ENCODE data around the gene KERA.

The KERA gene

DNA sequence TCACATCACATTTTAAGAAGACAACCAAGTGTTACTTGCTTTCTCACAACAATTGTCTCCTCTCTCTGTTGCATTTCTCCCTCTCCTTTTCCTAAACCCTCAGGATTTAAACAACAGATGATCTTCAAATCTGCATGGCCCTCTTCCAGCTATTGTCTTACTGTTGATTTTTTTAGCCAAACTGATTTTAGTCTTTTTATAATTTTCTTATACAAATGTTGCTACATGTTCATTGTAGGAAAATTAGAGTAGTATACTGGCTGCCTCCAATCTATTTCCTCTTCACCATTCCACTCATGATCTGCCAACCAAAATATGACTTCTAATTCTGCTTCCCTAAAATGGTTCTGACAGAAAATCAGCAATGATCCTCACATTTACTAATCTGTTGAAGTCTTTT is 1.4 kb upstream of the KERA start:
- DNase-seq (ENCODE audit: low read depth): no peak
- TF ChIP-seq, protein P1, sequence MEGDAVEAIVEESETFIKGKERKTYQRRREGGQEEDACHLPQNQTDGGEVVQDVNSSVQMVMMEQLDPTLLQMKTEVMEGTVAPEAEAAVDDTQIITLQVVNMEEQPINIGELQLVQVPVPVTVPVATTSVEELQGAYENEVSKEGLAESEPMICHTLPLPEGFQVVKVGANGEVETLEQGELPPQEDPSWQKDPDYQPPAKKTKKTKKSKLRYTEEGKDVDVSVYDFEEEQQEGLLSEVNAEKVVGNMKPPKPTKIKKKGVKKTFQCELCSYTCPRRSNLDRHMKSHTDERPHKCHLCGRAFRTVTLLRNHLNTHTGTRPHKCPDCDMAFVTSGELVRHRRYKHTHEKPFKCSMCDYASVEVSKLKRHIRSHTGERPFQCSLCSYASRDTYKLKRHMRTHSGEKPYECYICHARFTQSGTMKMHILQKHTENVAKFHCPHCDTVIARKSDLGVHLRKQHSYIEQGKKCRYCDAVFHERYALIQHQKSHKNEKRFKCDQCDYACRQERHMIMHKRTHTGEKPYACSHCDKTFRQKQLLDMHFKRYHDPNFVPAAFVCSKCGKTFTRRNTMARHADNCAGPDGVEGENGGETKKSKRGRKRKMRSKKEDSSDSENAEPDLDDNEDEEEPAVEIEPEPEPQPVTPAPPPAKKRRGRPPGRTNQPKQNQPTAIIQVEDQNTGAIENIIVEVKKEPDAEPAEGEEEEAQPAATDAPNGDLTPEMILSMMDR (IDR thresholded peaks at IDR 0.05; ENCODE audit: insufficient read depth, low read depth, low read length, missing control alignments): no peak
- no peak overlapping the region for H3K4me3 ChIP-seq (ENCODE audit: low read depth, low read length)

DNA sequence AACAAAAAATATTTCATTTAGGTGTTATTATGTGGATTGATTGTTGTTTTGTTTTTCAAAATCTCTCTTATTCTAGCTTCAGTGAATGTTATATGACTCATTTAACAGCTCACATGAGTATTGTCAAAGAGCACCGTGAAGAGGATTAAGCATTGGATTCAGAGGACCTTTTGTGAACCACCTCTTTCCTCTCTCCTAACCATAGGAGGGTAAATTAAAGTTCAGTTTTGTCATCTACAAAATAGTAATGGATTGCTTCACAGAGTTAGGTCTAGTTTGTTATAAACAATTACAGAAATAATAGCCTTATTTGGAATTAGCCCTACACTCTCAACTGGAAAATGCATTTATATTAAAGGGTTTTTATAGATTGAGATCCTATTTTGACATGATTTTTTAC is 962 bp upstream of the KERA start:
- TF ChIP-seq, protein P1 (IDR thresholded peaks at IDR 0.05; ENCODE audit: insufficient read depth, low read depth, low read length, missing control alignments): no peak
- no peak for DNase-seq (ENCODE audit: low read depth)
- H3K4me3 ChIP-seq (ENCODE audit: low read depth, low read length): no peak overlapping the region

DNA sequence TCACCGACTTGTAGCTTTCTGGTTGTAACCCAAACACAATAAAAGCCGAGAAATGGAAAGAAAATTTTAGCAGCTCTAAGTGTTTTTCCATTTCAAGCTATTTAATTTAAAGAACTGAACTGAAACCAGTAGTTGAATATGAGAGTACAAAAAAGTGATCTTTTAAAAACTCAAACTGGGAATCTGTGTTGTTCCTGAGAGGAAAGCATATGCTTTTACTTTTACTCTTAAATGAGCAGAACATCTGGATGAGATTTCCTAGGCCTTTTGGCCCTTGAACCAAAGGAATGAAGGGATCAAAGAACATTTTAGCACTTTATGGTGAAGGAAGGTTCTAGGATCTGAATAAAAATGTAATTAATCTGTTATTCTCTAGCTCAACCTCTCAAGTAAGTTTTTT is 1.3 kb downstream of the KERA start:
- DNase-seq (ENCODE audit: low read depth): no peak
- TF ChIP-seq, protein P1 (IDR thresholded peaks at IDR 0.05; ENCODE audit: insufficient read depth, low read depth, low read length, missing control alignments): no peak
- no peak overlapping the region for H3K4me3 ChIP-seq (ENCODE audit: low read depth, low read length)

DNA sequence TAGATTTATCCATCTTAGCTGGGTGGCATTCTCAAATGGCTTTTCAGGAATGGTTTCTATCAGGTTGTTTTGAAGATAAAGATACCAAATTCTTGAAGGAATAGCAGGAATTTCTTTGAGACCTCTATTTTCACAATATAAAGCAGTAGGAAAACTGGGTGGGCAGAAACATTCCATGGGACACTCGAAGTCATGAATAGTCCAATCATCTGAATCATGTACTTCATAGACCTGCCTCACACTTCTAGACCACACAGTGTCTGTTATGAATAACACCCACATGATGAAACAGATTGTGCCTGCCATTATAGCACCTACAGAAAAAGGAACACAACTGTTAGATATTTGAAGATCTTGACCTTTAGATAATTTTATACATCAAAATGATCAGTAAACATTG is 1.8 kb downstream of the KERA start:
- TF ChIP-seq, protein P1 (IDR thresholded peaks at IDR 0.05; ENCODE audit: insufficient read depth, low read depth, low read length, missing control alignments): no peak

DNA sequence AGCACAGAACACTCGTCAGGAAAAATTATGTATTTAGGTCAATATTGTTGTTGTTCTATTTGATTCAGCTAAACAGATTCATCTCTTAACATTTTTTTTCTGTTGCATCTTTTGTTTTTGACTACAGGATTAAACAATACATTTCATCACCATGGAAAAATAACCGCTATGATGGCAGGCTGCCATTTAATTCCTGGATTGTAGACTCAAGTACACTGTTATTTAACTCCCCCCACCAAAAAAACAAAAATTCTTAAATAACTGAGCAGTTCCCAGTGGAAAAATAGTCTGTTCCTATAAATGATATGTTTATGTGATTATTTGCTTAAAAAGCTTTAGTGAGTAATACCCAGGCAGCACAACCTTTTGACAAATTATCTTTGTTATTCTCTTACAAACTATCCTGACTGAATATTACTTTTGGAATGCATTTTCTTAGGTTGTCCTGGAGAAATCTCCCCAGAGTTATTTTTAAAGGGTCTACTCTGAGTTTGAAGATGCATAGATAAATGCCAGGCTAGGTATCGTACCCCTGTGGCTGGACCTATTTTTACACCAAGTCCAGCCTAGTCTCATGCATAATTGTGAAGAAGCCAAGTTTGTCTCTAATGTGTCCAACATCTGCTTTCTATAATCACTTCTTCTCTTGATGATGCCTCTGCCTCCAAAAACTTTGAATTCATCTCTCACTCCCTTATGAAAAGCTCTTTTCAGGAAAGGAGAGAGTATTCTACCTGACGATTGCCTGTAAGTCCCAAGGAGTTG is 3.7 kb downstream of the KERA start:
- TF ChIP-seq, protein P1 (IDR thresholded peaks at IDR 0.05; ENCODE audit: insufficient read depth, low read depth, low read length, missing control alignments): no peak
- no peak for DNase-seq (ENCODE audit: low read depth)
- H3K4me3 ChIP-seq (ENCODE audit: low read depth, low read length): no peak overlapping the region

More for the DNA sequence above, 1.8 kb downstream of the KERA start:
- no peak overlapping the region for H3K4me3 ChIP-seq (ENCODE audit: low read depth, low read length)
- DNase-seq (ENCODE audit: low read depth): no peak

DNA sequence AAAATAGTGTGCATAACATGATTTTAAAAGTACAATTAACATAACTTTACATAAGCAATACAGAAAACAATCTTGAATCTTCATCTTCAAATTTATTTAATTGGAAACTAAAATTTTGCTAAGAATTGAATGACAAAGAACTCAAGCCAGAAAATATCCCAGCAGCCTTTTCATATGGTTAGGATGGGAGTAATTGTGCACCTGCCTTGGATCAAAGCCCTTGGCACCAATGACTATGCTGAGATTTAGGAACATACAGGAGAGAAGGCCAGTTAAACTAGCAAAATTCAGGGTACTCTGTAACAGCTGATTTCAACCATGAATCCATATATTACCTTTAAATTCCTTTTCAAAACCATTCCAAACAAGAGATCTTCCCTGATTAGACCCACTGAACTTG is 5.8 kb downstream of the KERA start:
- DNase-seq (ENCODE audit: low read depth): no peak
- H3K4me3 ChIP-seq (ENCODE audit: low read depth, low read length): no peak overlapping the region
- TF ChIP-seq, protein P1 (IDR thresholded peaks at IDR 0.05; ENCODE audit: insufficient read depth, low read depth, low read length, missing control alignments): no peak

DNA sequence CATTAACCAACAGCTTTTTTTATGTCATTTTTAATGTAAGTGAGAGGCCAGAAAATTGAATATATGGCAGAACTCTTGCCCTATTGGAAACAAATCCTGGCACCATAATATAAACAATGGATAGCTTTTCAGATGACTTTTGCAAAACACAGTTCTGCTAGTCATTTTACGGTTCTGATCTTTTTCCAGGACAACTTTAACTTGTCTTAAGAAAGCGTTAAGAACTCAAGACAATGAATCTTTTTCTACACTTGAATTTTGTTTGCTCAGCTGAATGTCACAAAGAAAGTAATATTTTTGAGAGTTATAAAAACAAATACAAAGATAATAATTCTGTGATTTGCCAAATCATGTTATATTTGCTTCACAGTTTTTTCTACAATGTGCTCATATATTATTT is 13.2 kb downstream of the KERA start:
- no peak for DNase-seq (ENCODE audit: low read depth)
- H3K4me3 ChIP-seq (ENCODE audit: low read depth, low read length): no peak overlapping the region
- TF ChIP-seq, protein P1 (IDR thresholded peaks at IDR 0.05; ENCODE audit: insufficient read depth, low read depth, low read length, missing control alignments): no peak

Measured in GM12865 (cell line).